Urinary bladder (tissue), 4 donors: ENCODE results near the gene FBXL2. TPM values are rescaled to one million over a fixed set of nuclear protein-coding genes. Genes with fewer than 3 reads are reported as not detected.

ENCODE experiments used
- DNase-seq: peaks from one replicate; pipeline ENCODE4 v3.0.0-alpha.2; 2015; ENCODE audit errors: extremely low spot score
- H3K27ac ChIP-seq: one replicate; pipeline ENCODE4 v1.5.1; 2013; ENCODE audit warnings: low read depth, mild to moderate bottlenecking, moderate library complexity
- H3K36me3 ChIP-seq: one replicate; pipeline ENCODE4 v1.6.1; 2013; ENCODE audit warnings: mild to moderate bottlenecking, moderate library complexity; ENCODE audit not compliant: insufficient read depth
- H3K4me1 ChIP-seq: one replicate; pipeline ENCODE4 v1.6.1; 2013; ENCODE audit warnings: mild to moderate bottlenecking, moderate library complexity; ENCODE audit not compliant: insufficient read depth
- H3K4me3 ChIP-seq: one replicate; pipeline ENCODE4 v1.5.1; 2013; ENCODE audit warnings: low read depth, low read length
- WGBS: extraction: QIAGEN DNeasy Blood & Tissue Kit; methylation state at CpG from one replicate; pipeline ENCODE4 v1.1.7; 2013; 5-methylcytosine and 5-hydroxymethylcytosine counted together
- polyA plus RNA-seq: library from polyadenylated mRNA; stranded (reverse); fragments of 200-250 nt; gene quantifications from one replicate; pipeline ENCODE4 v1.2.3, GENCODE V29; 2013
- total RNA-seq: library from RNA; depleted of rRNA; stranded (reverse); fragments of >200 nt; gene quantifications from one replicate; pipeline ENCODE4 v1.2.3, GENCODE V29; 2014
- donor health status: healthy with polysubstance abuse.
- donor health status: healthy.

The FBXL2 gene
- total and polyA plus RNA-seq, 2 donors, result 5.2 to 15.1 TPM

DNA sequence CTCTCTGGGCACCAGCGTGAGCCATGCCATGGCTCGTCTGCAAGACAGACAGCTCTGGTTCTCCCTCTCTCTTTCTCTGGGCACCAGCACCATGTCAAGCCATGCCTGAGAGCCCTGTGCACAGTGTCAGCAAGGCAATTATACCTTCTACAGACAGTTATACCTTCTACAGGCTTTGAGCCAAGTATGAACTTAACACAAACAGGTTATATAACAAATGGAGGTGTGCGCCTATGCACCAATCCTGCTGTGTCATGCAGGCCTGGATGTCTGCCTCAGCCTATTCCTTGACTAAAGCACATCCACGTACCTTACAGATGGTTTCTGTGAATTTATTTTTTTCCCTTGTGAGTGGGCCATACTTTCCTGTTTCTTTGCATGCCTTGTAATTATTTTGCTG is 5.9 kb upstream of the FBXL2 start:
- WGBS, result 90% methylated on average over 4 of the region's 4 CpGs

DNA sequence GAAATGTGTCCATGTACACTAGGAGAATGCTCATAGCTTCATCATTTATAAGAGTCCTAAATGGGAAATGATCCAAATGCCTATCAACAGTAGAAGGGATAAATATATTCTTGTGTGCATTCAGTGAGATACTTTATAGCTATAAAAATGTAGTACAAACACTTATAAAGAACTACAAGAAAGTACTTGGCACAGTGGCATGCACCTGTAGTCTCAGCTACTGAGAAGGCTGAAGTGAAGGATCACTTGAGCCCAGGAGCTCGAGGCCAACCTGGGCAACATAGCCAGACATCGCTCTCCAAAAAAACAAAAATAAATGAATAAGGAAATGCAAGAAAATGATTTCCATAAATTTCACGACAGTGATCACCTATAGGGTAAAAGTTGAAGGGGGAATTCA is 3.6 kb upstream of the FBXL2 start:
- DNase-seq, result no peak
- WGBS, result 91% methylated on average over 3 of the region's 3 CpGs
- H3K27ac ChIP-seq, result no peak overlapping the region

More for the DNA sequence above, 5.9 kb upstream of the FBXL2 start:
- no peaks in the 10 kb centered on the region for H3K4me1 ChIP-seq
- H3K36me3 ChIP-seq, result no peaks in the 10 kb centered on the region
- no peak overlapping the region for H3K27ac ChIP-seq
- no peak for DNase-seq
- H3K4me3 ChIP-seq, result no peak overlapping the region

GRCh38 chr3:33278163-33278562 is 921 bp downstream of the FBXL2 start:
- Histone ChIP-seq H3K27ac (no peak overlapping the region), H3K36me3 (no peaks in the 10 kb centered on the region), H3K4me3 (peak overlapping the region; percentile 68), H3K4me1 (no peaks in the 10 kb centered on the region)
- whole genome bisulfite sequencing, result 17% methylated on average over 11 of the region's 11 CpGs
- no peak for DNase-seq

More for the DNA sequence above, 3.6 kb upstream of the FBXL2 start:
- no peaks in the 10 kb centered on the region for H3K4me1 ChIP-seq
- H3K36me3 ChIP-seq, result no peaks in the 10 kb centered on the region
- no peak overlapping the region for H3K4me3 ChIP-seq

DNA sequence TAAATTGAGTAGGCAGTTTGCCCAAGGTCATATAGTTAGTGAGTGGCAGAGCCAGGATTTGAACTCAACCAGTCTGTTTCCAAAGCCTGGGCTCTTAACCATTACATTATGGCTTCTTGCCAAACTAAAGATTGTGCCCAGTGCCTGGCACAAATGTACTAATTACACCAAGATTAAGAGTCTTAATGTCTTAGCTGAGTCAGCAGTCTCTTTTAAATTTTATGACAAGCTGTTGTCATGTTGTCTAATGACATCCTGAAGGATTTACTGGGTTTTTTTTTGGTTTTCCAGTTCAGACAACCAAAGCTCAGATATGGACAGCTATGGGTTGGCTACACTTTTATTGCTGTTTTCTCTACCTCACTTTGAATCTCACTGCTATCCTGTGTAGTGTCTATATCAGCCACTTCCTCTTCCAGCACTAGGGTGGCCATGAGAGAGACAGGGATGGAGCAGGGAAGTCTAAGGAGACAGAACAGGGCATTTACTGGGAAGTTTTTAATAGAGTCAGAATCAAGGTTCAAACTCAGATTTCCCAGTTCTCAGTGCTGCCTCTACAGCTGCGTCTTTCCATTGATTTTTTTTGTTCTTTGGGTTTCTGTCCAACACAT is 10.5 kb downstream of the FBXL2 start:
- Histone ChIP-seq H3K4me3 (no peak overlapping the region), H3K36me3 (no peaks in the 10 kb centered on the region), H3K27ac (no peak overlapping the region), H3K4me1 (no peaks in the 10 kb centered on the region)
- WGBS, result 94% methylated on average over 1 of the region's 1 CpG
- no peak for DNase-seq

- 85% methylated on average over 3 of the region's 3 CpGs for WGBS
- Histone ChIP-seq H3K4me3 (no peak overlapping the region), H3K27ac (no peak overlapping the region), H3K36me3 (no peaks in the 10 kb centered on the region), H3K4me1 (no peaks in the 10 kb centered on the region)
- no peak for DNase-seq
Observed at GRCh38 chr3:33299395-33300081, 22.3 kb downstream of the FBXL2 start.

- H3K27ac ChIP-seq, result no peak overlapping the region
- no peaks in the 10 kb centered on the region for H3K4me1 ChIP-seq
- H3K4me3 ChIP-seq, result no peak overlapping the region
- no peak for DNase-seq
- no peaks in the 10 kb centered on the region for H3K36me3 ChIP-seq
- 53% methylated on average over 2 of the region's 2 CpGs for WGBS
Observed at GRCh38 chr3:33312361-33312760, 35.1 kb downstream of the FBXL2 start.

- H3K4me1 ChIP-seq, result no peaks in the 10 kb centered on the region
- DNase-seq, result no peak
- no peaks in the 10 kb centered on the region for H3K36me3 ChIP-seq
- H3K4me3 ChIP-seq, result no peak overlapping the region
- H3K27ac ChIP-seq, result no peak overlapping the region
Observed at GRCh38 chr3:33313331-33313730, 36.1 kb downstream of the FBXL2 start.

DNA sequence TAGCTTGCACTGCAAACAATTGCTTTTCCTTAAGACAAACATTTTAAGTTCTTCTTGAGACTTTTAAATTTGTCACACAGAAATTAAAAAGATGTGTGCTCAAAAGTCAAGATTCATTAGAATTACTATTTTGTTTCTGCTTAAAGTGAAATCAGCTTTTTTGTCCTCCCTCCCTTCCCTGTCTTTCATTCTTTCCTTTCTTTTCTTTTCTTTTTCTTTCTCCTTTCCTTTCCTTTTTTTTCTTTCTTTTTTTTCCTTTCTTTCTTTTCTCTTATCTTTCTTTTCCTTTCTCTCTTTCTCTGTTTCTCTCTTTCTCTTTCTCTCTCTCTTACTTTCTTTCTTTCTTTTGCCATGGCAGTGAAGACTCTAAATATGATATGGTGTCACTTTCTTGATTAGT is 37.8 kb downstream of the FBXL2 start:
- Histone ChIP-seq H3K27ac (no peak overlapping the region), H3K4me1 (no peaks in the 10 kb centered on the region), H3K36me3 (no peaks in the 10 kb centered on the region), H3K4me3 (no peak overlapping the region)
- no peak for DNase-seq

- Histone ChIP-seq H3K27ac (no peak overlapping the region), H3K4me3 (no peak overlapping the region), H3K36me3 (no peaks in the 10 kb centered on the region), H3K4me1 (no peaks in the 10 kb centered on the region)
- WGBS, result 88% methylated on average over 2 of the region's 2 CpGs
- no peak for DNase-seq
Observed at GRCh38 chr3:33315826-33316225, 38.6 kb downstream of the FBXL2 start.

DNA sequence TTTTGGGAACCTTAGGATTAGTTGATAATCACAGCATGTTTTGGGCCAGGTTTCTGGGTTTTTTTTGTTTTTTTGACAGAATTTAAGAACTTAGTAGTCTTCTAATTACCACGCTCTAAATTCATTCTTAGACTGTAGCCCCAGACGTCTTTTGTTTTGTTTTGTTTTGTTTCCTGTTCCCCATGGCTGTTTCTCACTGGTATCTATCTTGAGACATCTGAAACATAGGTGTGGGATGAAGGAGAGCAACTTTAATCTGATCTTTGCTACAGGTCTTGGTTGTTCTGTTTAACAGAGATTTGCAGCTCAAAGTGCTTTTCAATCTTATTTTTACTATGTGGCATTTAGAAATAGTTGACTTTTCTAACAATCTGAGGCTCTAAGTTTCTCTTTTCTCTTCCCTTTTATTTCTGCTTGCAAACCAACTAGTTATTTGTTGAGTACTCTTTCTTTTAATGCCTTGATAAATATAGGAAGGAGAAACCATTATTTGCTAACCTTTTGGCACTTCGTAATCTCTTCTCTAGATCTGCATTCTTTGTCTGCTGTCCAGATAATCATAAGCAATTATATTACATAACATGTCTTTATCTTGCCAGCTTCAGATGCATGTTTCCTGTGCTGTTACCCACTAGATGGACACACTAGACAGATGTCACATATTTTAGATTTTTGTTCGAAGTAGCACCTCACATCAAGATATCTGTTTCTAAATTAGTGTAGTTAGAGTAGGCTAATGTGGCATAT is 40.9 kb downstream of the FBXL2 start:
- Histone ChIP-seq H3K27ac (no peak overlapping the region), H3K4me1 (no peaks in the 10 kb centered on the region), H3K4me3 (no peak overlapping the region), H3K36me3 (no peaks in the 10 kb centered on the region)
- no peak for DNase-seq
- WGBS, result 67% methylated on average over 4 of the region's 4 CpGs

GRCh38 chr3:33318710-33319380 is 41.6 kb downstream of the FBXL2 start:
- 79% methylated on average over 5 of the region's 5 CpGs for WGBS
- H3K4me1 ChIP-seq, result no peaks in the 10 kb centered on the region

DNA sequence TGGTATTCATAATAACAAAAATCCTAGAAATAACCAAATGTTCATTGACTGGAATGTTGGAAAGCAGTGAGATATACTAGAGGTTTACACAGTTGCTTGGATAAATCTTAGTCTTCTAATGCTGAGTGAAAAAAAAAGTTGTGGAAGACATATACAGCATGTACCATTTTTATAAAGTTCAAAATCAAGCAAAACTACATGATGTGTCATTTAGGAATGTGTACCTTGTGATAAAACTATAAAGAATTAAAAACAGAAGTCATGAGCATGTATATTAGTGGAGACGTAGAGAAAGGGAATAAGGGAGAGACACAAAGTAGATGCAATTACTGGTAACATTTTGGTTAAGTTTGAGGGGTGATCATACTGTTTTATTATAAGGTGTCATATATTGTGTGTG is 45.2 kb downstream of the FBXL2 start:
- no peak overlapping the region for H3K4me3 ChIP-seq
- no peaks in the 10 kb centered on the region for H3K4me1 ChIP-seq
- no peak overlapping the region for H3K27ac ChIP-seq
- WGBS, result 93% methylated on average over 1 of the region's 1 CpG
- no peaks in the 10 kb centered on the region for H3K36me3 ChIP-seq
- no peak for DNase-seq

More at GRCh38 chr3:33318710-33319380, 41.6 kb downstream of the FBXL2 start:
- Histone ChIP-seq H3K27ac (no peak overlapping the region), H3K36me3 (no peaks in the 10 kb centered on the region), H3K4me3 (no peak overlapping the region)
- no peak for DNase-seq

GRCh38 chr3:33331414-33331813 is 54.2 kb downstream of the FBXL2 start:
- Histone ChIP-seq H3K4me1 (no peaks in the 10 kb centered on the region), H3K27ac (no peak overlapping the region), H3K36me3 (no peaks in the 10 kb centered on the region), H3K4me3 (no peak overlapping the region)
- WGBS, result 81% methylated on average over 2 of the region's 2 CpGs
- DNase-seq, result no peak

GRCh38 chr3:33334364-33334763 is 57.1 kb downstream of the FBXL2 start:
- Histone ChIP-seq H3K27ac (no peak overlapping the region), H3K4me1 (no peaks in the 10 kb centered on the region), H3K4me3 (no peak overlapping the region), H3K36me3 (no peaks in the 10 kb centered on the region)
- no peak for DNase-seq
- WGBS, result 96% methylated on average over 2 of the region's 2 CpGs
